Choroid plexus epithelial cell (primary cell): ENCODE data around the gene BEND5.

Source experiments
- DNase-seq: peaks from one replicate; pipeline ENCODE4 v3.0.0-alpha.2; 2010; ENCODE audit warnings: low read depth
- H3K4me3 ChIP-seq: 2 replicates; pipeline ENCODE4 v1.5.1; 2011; ENCODE audit warnings: low read depth, mild to moderate bottlenecking, control low read depth, low read length, moderate library complexity
- TF ChIP-seq, protein P1 (sequence below): conservative IDR thresholded peaks from 2 replicates; pipeline ENCODE4 v1.5.1; 2011; ENCODE audit warnings: low read depth, mild to moderate bottlenecking, control low read depth, inconsistent platforms, low read length, moderate library complexity

The BEND5 gene

GRCh38 chr1:48717082-48717481 is 59.6 kb downstream of the BEND5 start:
- TF ChIP-seq, protein P1, sequence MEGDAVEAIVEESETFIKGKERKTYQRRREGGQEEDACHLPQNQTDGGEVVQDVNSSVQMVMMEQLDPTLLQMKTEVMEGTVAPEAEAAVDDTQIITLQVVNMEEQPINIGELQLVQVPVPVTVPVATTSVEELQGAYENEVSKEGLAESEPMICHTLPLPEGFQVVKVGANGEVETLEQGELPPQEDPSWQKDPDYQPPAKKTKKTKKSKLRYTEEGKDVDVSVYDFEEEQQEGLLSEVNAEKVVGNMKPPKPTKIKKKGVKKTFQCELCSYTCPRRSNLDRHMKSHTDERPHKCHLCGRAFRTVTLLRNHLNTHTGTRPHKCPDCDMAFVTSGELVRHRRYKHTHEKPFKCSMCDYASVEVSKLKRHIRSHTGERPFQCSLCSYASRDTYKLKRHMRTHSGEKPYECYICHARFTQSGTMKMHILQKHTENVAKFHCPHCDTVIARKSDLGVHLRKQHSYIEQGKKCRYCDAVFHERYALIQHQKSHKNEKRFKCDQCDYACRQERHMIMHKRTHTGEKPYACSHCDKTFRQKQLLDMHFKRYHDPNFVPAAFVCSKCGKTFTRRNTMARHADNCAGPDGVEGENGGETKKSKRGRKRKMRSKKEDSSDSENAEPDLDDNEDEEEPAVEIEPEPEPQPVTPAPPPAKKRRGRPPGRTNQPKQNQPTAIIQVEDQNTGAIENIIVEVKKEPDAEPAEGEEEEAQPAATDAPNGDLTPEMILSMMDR = no peak
- no peak for DNase-seq
- H3K4me3 ChIP-seq = no peak overlapping the region

DNA sequence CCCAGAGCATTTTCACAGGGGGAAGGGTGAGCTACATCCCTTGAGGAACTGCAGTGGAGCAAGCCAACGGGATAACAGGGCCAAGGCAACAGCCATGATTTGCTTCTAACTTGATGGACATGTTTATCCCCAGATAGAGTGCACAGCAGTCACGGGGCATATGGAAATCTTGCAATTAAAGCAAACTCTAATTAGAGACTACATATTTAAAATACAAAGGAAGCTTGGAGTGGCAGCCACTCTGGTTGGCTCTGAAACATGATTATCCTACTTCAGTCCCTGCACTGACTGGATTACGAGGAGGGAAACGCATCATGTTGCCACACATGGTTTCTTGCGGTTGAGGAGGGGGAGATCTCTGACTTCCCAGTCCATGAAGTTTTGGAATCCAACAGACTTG is 60.8 kb downstream of the BEND5 start:
- no peak for DNase-seq
- TF ChIP-seq, protein P1 = no peak
- H3K4me3 ChIP-seq = no peak overlapping the region

DNA sequence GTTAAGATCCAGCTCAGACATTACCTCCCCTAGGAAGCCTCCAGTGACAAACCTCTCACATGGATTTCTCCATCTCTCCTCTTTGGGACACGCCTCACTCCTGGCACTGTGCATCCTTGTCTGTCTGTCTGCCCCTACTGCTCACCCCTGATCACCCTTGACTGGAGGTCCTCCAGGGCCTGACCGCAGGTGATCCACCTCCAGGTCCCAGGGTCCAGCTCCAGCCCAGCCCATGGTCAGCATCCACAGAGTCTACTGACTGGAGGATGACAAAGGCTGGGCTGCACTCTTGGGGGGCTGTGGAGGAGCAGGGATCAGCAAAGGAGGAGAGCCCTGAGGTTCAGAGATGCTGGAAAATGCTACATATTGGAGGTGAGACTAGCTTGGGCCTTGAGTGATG is 65.8 kb downstream of the BEND5 start:
- H3K4me3 ChIP-seq = no peak overlapping the region
- TF ChIP-seq, protein P1 = no peak
- no peak for DNase-seq

GRCh38 chr1:48710318-48710717 is 66.4 kb downstream of the BEND5 start:
- H3K4me3 ChIP-seq = no peak overlapping the region
- DNase-seq = no peak
- TF ChIP-seq, protein P1 = no peak

- no peak overlapping the region for H3K4me3 ChIP-seq
- DNase-seq = no peak
- TF ChIP-seq, protein P1 = no peak
Observed at GRCh38 chr1:48704736-48705135, 72.0 kb downstream of the BEND5 start.

DNA sequence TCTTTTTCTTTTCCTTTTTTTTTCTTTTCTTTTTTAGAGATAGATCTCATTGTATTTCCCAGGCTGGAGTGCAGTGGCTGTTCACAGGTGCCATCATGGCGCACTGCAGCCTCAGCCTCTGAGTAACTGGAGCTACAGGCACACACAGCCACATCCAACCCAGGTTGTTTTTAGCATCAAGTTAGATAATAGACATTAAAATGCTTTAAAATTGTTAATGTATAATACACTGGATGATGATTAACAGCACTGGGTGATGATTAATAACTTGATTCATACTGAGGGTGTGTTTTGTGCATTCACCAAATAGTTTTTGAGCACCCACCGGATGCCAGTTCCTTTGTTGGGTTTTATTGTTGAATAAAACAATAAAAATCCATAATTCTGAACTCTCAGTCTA is 75.2 kb downstream of the BEND5 start:
- TF ChIP-seq, protein P1 = no peak
- H3K4me3 ChIP-seq = no peak overlapping the region
- DNase-seq = no peak

- TF ChIP-seq, protein P1 = peak; percentile 94
- no peak overlapping the region for H3K4me3 ChIP-seq
- peak; percentile 55 for DNase-seq
Observed at GRCh38 chr1:48697066-48697707, 79.5 kb downstream of the BEND5 start.
